Upper lobe of left lung (tissue), 6 donors: ENCODE results near the gene CPNE8. TPM values are rescaled to one million over a fixed set of nuclear protein-coding genes. Genes with fewer than 3 reads are reported as not detected.

Experiments used
- ATAC-seq, 2 donors: fragments of 200-7000 bp; cut with Tn5 transposase; one replicate each; pipeline ENCODE4 v1.9.1; 2022; ENCODE audit warnings: mild to moderate bottlenecking in 2 of 2, moderate library complexity in 2 of 2; ENCODE audit not compliant: low FRiP score in 2 of 2
- DNase-seq, 2 donors: peaks; one replicate each; pipeline ENCODE4 v3.0.0-alpha.2; 2019 to 2020
- H3K27ac ChIP-seq, 4 donors: fragments of 200-600 bp; sonication (generic); one replicate each; pipeline ENCODE4 v1.5.1; 2016 to 2019
- H3K27me3 ChIP-seq, 4 donors: fragments of 200-600 bp; sonication (generic); one replicate each; pipeline ENCODE4 v1.5.1; 2017 to 2019
- H3K36me3 ChIP-seq, 4 donors: fragments of 200-600 bp; sonication (generic); one replicate each; pipeline ENCODE4 v1.5.1; 2016 to 2019
- H3K4me1 ChIP-seq, 4 donors: fragments of 200-600 bp; sonication (generic); one replicate each; pipeline ENCODE4 v1.5.1; 2018 to 2019
- H3K4me3 ChIP-seq, 4 donors: fragments of 200-600 bp; sonication (generic); one replicate each; pipeline ENCODE4 v1.5.1; 2017 to 2019; ENCODE audit warnings: mild to moderate bottlenecking in 2 of 4, moderate library complexity in 1 of 4
- H3K9me3 ChIP-seq, 4 donors: fragments of 200-600 bp; sonication (generic); one replicate each; pipeline ENCODE4 v1.5.1; 2018 to 2019
- EP300 ChIP-seq, 4 donors: sonication (generic); formaldehyde crosslinking; IDR thresholded peaks; one replicate each; pipeline ENCODE4 v1.5.1; 2017; ENCODE audit warnings: antibody characterized with exemption in 4 of 4, control low read depth in 2 of 4
- POLR2A ChIP-seq, 4 donors: fragments of 450-650 bp; IDR thresholded peaks; one replicate each; pipeline ENCODE4 v1.5.1; 2016 to 2017; ENCODE audit warnings: antibody characterized with exemption in 4 of 4, mild to moderate bottlenecking in 2 of 4
- POLR2AphosphoS5 ChIP-seq, 2 donors: sonication (generic); formaldehyde crosslinking; IDR thresholded peaks; one replicate each; pipeline ENCODE4 v1.5.1; 2017; ENCODE audit warnings: antibody characterized with exemption in 2 of 2
- WGBS, 2 donors: methylation state at CpG; one replicate each; pipeline ENCODE4 v1.1.5; 2017 to 2018; 5-methylcytosine and 5-hydroxymethylcytosine counted together
- total RNA-seq, 6 donors: library from RNA; depleted of rRNA in 4 of 6; stranded (reverse); fragments of >200 nt in 4 of 6; gene quantifications; one replicate each; pipeline versions ENCODE4 v1.1.0 to v1.2.1, GENCODE V29; 2016 to 2021
- TF ChIP-seq, protein P1 (sequence below), 6 experiments: fragments of 450-650 bp in 4 of 6; fragments of 200-600 bp in 2 of 6; sonication (generic) in 2 of 6; IDR thresholded peaks; one replicate each; pipeline ENCODE4 v1.5.1; 2016 to 2019; ENCODE audit warnings: antibody characterized with exemption in 6 of 6
- donor health status: DM: no; HTN: no; CAD: no; lungs with moderate emphysema.
- donor health status: DM: no; HTN: yes; CAD: no; lungs with severe emphysema.

The CPNE8 gene
- total RNA-seq, 6 donors from 2014 or later, result 14.3 to 38.8 (median 20.2) TPM

DNA sequence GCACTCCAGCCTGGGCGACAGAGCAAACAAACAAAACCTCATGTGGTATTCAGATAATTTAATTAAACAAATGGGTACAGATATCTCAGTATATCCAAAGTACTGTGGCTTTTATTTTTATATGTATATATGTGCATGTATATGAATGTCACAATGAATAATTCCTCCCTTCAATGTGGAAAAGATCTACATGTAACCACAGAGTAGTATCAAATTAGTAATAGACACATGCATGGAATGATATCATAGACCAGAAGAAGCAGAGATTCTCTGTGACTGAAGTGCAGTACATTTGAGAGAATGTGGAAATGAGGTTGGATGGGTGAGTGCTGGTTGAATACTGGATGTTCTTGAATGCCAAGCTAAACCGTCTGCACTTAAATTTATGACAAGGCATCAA is 222.9 kb downstream of the CPNE8 start:
- no peaks in the 10 kb centered on the region for H3K27me3 ChIP-seq
- TF ChIP-seq EP300 (IDR thresholded peaks at IDR 0.05), result no peak
- TF ChIP-seq, protein P1, sequence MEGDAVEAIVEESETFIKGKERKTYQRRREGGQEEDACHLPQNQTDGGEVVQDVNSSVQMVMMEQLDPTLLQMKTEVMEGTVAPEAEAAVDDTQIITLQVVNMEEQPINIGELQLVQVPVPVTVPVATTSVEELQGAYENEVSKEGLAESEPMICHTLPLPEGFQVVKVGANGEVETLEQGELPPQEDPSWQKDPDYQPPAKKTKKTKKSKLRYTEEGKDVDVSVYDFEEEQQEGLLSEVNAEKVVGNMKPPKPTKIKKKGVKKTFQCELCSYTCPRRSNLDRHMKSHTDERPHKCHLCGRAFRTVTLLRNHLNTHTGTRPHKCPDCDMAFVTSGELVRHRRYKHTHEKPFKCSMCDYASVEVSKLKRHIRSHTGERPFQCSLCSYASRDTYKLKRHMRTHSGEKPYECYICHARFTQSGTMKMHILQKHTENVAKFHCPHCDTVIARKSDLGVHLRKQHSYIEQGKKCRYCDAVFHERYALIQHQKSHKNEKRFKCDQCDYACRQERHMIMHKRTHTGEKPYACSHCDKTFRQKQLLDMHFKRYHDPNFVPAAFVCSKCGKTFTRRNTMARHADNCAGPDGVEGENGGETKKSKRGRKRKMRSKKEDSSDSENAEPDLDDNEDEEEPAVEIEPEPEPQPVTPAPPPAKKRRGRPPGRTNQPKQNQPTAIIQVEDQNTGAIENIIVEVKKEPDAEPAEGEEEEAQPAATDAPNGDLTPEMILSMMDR (IDR thresholded peaks at IDR 0.05), result no peak
- no peak for TF ChIP-seq POLR2AphosphoS5 (IDR thresholded peaks at IDR 0.05)
- TF ChIP-seq POLR2A (IDR thresholded peaks at IDR 0.05), result no peak
- H3K27ac ChIP-seq, result no peak overlapping the region
- DNase-seq (no peak), ATAC-seq (no peak)
- no peak overlapping the region for H3K4me3 ChIP-seq
- H3K9me3 ChIP-seq, result peaks cover 0 to 6% (median 0%) of the 10 kb centered on the region in 4 donors
- 89 to 92% methylated on average over 2 of the region's 2 CpGs for WGBS, 2 donors
- H3K36me3 ChIP-seq, result peaks cover 0 to 26% (median 3%) of the 10 kb centered on the region in 4 donors
- no peaks in the 10 kb centered on the region for H3K4me1 ChIP-seq

GRCh38 chr12:38669530-38669929 is 235.9 kb downstream of the CPNE8 start:
- no peak for ATAC-seq
- TF ChIP-seq, protein P1 (IDR thresholded peaks at IDR 0.05), result no peak
- no peak for TF ChIP-seq POLR2A (IDR thresholded peaks at IDR 0.05)
- no peak for TF ChIP-seq POLR2AphosphoS5 (IDR thresholded peaks at IDR 0.05)
- TF ChIP-seq EP300 (IDR thresholded peaks at IDR 0.05), result no peak
- no peak for DNase-seq

GRCh38 chr12:38669081-38669480 is 236.3 kb downstream of the CPNE8 start:
- Histone ChIP-seq H3K27me3 (no peaks in the 10 kb centered on the region), H3K36me3 (peaks cover 0 to 10% (median 0%) of the 10 kb centered on the region in 4 donors), H3K4me1 (no peaks in the 10 kb centered on the region), H3K4me3 (no peak overlapping the region), H3K27ac (no peak overlapping the region), H3K9me3 (no peaks in the 10 kb centered on the region)
- TF ChIP-seq, protein P1 (IDR thresholded peaks at IDR 0.05), result no peak
- TF ChIP-seq EP300 (IDR thresholded peaks at IDR 0.05) (no peak), POLR2A (IDR thresholded peaks at IDR 0.05) (no peak), POLR2AphosphoS5 (IDR thresholded peaks at IDR 0.05) (no peak)
- ATAC-seq (no peak), DNase-seq (no peak)
- 93 to 100% methylated on average over 1 of the region's 1 CpG for WGBS, 2 donors

More at GRCh38 chr12:38669530-38669929, 235.9 kb downstream of the CPNE8 start:
- H3K9me3 ChIP-seq, result no peaks in the 10 kb centered on the region
- WGBS, 2 donors, result 61 to 63% methylated on average over 2 of the region's 2 CpGs
- H3K4me1 ChIP-seq, result no peaks in the 10 kb centered on the region
- H3K36me3 ChIP-seq, result peaks cover 0 to 14% (median 0%) of the 10 kb centered on the region in 4 donors
- no peak overlapping the region for H3K4me3 ChIP-seq
- no peaks in the 10 kb centered on the region for H3K27me3 ChIP-seq
- H3K27ac ChIP-seq, result no peak overlapping the region

DNA sequence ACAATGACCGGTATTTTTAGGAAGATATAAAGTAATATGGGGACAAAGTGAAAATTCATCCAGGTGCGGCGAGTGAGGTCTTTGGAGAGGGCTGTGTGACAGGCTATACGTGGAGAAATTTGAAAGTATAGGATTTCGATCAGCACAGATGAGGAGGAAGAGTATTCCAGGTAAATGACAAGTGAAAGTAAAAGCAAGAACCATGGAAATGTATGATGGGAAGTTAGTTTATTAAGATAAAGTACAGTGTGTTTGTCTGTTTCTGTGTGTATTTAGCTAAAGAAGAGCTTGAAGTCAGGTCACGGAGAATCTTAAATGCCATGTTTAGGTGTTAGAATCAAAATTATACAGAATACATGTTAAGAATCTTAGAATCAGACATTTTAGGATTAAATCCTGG is 239.0 kb downstream of the CPNE8 start:
- Histone ChIP-seq H3K4me1 (no peaks in the 10 kb centered on the region), H3K27ac (no peak overlapping the region), H3K27me3 (no peaks in the 10 kb centered on the region), H3K9me3 (peaks cover 0 to 12% (median 7%) of the 10 kb centered on the region in 4 donors), H3K4me3 (no peak overlapping the region), H3K36me3 (no peaks in the 10 kb centered on the region)
- DNase-seq, result no peak
- TF ChIP-seq, protein P1 (IDR thresholded peaks at IDR 0.05), result no peak
- TF ChIP-seq EP300 (IDR thresholded peaks at IDR 0.05), result no peak
- no peak for TF ChIP-seq POLR2A (IDR thresholded peaks at IDR 0.05)
- no peak for TF ChIP-seq POLR2AphosphoS5 (IDR thresholded peaks at IDR 0.05)
- WGBS, 2 donors, result 75 to 77% methylated on average over 6 of the region's 6 CpGs
- ATAC-seq, result no peak

- Histone ChIP-seq H3K36me3 (no peaks in the 10 kb centered on the region), H3K27me3 (no peaks in the 10 kb centered on the region), H3K4me3 (no peak overlapping the region), H3K27ac (no peak overlapping the region), H3K9me3 (peaks cover 0 to 15% (median 9%) of the 10 kb centered on the region in 4 donors), H3K4me1 (no peaks in the 10 kb centered on the region)
- no peak for DNase-seq
- ATAC-seq, result no peak
- no peak for TF ChIP-seq POLR2A (IDR thresholded peaks at IDR 0.05)
- TF ChIP-seq, protein P1 (IDR thresholded peaks at IDR 0.05), result peak in 4 of 6 experiments; percentile 17 to 34 (median 26)
Observed at GRCh38 chr12:38664661-38665269, 240.6 kb downstream of the CPNE8 start.
